ENCODE results near the gene FAM181B. TPM values are rescaled to one million over a fixed set of nuclear protein-coding genes. Genes with fewer than 3 reads are reported as not detected.
A peak's percentile ranks its signal among the peaks of the same experiment; 100 is the strongest.

Gene FAM181B
- total RNA-seq, 1 donor from 2014 or later, result 1.8 TPM

DNA sequence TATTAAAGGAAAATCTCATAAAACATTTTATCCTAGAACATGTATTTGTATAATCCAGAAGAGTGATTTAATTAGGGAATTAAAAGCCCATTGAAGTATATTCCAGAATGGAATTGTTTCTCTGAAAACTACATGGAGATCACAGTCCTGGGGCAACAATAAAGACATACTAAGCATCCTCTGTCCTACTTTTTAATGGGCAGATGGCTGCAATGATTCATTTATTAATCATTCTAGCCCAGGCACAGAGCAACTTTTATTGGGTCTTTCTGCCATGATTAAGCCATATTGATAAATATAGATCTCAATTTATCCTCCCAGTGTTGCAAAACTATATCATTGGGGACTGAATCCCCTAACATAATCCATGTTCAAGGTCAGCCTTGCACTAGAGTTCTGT, 22.0 kb downstream of the FAM181B start:
- Histone ChIP-seq H3K4me3 (ENCODE audit: low read depth, low read length) (no peak overlapping the region), H3K27me3 (ENCODE audit: control insufficient read depth, insufficient read depth, low read length) (no peaks in the 10 kb centered on the region), H3K36me3 (ENCODE audit: control insufficient read depth, insufficient read depth, low read length) (no peaks in the 10 kb centered on the region)
- DNase-seq (ENCODE audit: low read depth) (no peak), FAIRE-seq (no peak)
- TF ChIP-seq, protein P1, sequence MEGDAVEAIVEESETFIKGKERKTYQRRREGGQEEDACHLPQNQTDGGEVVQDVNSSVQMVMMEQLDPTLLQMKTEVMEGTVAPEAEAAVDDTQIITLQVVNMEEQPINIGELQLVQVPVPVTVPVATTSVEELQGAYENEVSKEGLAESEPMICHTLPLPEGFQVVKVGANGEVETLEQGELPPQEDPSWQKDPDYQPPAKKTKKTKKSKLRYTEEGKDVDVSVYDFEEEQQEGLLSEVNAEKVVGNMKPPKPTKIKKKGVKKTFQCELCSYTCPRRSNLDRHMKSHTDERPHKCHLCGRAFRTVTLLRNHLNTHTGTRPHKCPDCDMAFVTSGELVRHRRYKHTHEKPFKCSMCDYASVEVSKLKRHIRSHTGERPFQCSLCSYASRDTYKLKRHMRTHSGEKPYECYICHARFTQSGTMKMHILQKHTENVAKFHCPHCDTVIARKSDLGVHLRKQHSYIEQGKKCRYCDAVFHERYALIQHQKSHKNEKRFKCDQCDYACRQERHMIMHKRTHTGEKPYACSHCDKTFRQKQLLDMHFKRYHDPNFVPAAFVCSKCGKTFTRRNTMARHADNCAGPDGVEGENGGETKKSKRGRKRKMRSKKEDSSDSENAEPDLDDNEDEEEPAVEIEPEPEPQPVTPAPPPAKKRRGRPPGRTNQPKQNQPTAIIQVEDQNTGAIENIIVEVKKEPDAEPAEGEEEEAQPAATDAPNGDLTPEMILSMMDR (IDR thresholded peaks at IDR 0.05; ENCODE audit: insufficient read depth, low read length, severe bottlenecking), result no peak

DNA sequence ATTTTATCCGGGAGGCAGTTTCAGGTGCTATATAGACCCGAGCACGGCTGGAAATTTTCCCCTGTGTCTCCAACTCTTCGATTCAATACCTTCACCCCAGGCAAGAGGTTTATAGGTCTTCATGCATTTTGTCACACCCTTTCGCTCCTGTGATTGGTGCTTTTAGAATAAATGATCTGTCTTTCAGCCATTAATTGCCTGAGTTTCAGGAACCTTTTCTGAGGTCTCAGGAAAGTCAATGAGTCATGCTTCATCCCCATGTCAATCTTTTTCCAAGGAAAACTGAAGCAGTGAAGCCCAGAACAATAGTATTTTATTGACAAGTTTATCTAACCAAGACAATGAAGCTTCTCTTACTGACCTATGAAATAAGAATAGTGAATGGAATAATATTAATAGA, 29.9 kb downstream of the FAM181B start:
- FAIRE-seq (no peak), DNase-seq (ENCODE audit: low read depth) (peak; percentile 37)
- TF ChIP-seq, protein P1 (IDR thresholded peaks at IDR 0.05; ENCODE audit: insufficient read depth, low read length, severe bottlenecking), result no peak
- no peaks in the 10 kb centered on the region for H3K27me3 ChIP-seq (ENCODE audit: control insufficient read depth, insufficient read depth, low read length)
- no peaks in the 10 kb centered on the region for H3K36me3 ChIP-seq (ENCODE audit: control insufficient read depth, insufficient read depth, low read length)
- H3K4me3 ChIP-seq (ENCODE audit: low read depth, low read length), result no peak overlapping the region

DNA sequence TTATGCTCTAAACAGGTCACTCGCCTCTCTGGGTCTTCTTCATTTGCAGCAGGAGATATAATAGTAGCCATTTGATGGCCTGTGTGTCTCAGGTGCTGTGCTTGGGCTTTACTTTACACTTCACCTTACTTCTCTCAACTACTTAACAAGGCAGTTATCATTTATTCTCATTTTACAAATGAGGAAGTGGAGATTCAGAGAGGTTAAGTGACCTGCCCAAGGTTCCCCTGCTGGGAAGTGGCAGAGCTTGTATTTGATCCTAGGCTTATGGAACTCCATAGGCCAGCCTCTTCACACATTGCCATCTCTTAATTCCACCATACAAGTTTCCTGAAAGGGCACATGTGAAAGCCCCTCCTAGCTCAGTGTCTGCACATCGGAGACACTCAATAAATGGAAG, 30.4 kb downstream of the FAM181B start:
- Histone ChIP-seq H3K4me3 (ENCODE audit: low read depth, low read length) (no peak overlapping the region), H3K27me3 (ENCODE audit: control insufficient read depth, insufficient read depth, low read length) (no peaks in the 10 kb centered on the region), H3K36me3 (ENCODE audit: control insufficient read depth, insufficient read depth, low read length) (no peaks in the 10 kb centered on the region)
- no peak for FAIRE-seq
- TF ChIP-seq, protein P1 (IDR thresholded peaks at IDR 0.05; ENCODE audit: insufficient read depth, low read length, severe bottlenecking), result no peak
- no peak for DNase-seq (ENCODE audit: low read depth)

DNA sequence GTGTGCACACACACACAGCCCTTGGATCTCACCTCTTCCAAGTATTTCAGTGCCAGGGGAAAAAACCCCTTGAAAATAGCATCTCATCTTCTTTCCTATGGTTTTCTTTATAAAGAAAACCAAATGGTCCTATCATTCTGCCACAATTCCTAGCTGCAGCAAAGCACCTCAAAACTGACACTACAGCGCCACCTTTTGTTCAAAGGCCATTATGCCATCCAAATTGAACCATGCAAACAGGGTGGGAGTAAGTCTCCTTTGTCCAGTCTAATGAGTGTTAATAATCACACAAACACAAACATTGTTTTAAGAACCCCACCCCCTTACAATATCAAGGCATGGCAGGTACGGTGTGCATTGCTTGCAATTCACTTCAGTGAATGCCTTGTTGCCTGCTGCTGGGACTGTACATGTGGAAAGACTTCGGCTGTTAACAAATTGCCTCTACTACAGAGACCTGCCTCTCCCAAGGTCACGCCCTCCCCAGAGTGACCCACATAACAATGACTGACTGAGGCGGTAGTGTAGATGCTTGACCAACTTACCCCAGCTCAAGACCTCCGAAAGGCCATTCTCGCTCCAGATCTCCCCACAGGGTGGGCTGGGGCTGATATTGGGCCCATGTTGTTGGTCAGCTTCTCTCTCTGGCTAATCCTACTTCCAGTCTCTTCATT, 31.7 kb downstream of the FAM181B start:
- Histone ChIP-seq H3K4me3 (ENCODE audit: low read depth, low read length) (no peak overlapping the region), H3K27me3 (ENCODE audit: control insufficient read depth, insufficient read depth, low read length) (no peaks in the 10 kb centered on the region), H3K36me3 (ENCODE audit: control insufficient read depth, insufficient read depth, low read length) (no peaks in the 10 kb centered on the region)
- FAIRE-seq, result no peak
- TF ChIP-seq, protein P1 (IDR thresholded peaks at IDR 0.05; ENCODE audit: insufficient read depth, low read length, severe bottlenecking), result peak; percentile 69
- peak; percentile 48 for DNase-seq (ENCODE audit: low read depth)

DNA sequence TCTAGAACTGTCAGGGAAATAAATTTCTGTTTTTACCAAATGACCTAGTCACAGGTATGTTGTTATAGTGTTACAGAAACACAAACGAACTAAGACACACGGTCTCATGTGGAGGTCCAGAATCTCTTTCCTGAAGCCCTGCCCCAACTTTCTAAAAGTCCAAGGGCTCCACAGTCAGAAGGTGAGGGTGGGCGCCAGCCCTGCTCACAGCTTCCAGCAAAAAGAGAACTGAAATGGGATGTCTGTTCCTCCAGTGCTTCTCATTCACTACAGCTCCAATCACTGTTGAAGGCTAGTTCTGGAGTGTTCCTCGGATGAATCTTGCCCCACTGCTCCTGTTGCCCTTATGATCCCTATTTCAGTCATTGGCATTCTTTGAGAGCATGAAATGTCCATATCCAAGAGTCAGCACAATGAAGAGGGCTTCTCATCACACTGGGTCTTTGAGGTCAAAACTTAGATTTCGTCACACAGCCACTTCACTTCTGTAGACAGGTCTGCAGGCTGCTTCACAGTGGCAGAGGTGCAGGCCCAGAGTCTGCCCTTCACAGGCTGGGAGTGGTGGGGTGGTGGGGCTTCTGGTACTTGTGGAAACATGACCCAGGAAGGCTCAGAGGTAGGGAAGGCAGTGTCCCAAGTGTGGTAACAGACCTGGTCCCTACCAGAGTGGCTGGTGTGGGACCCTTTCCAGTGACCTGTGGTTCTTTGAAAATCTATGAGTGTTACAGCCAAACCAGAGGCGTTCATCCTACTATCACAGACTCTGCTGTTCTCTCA, 34.9 kb downstream of the FAM181B start:
- DNase-seq (ENCODE audit: low read depth) (no peak), FAIRE-seq (no peak)
- no peaks in the 10 kb centered on the region for H3K36me3 ChIP-seq (ENCODE audit: control insufficient read depth, insufficient read depth, low read length)
- H3K27me3 ChIP-seq (ENCODE audit: control insufficient read depth, insufficient read depth, low read length), result no peaks in the 10 kb centered on the region
- TF ChIP-seq, protein P1 (IDR thresholded peaks at IDR 0.05; ENCODE audit: insufficient read depth, low read length, severe bottlenecking), result no peak
- H3K4me3 ChIP-seq (ENCODE audit: low read depth, low read length), result no peak overlapping the region
